Stimulated activated CD8-positive, alpha-beta memory T cell treated with anti-CD3 and anti-CD28 coated beads, Interleukin-4, amount 100 ng/mL, for 1 hour (primary cell): ENCODE data around the gene VTA1.
"Not testable (repeated sequence)": the region's sequence is repeated elsewhere in the genome, so short reads cannot be mapped to it uniquely, and the experiment has no call there.

Experiments
- DNase-seq, 2 donors: peaks; one replicate each; pipeline ENCODE4 v3.0.0-alpha.2; 2020; ENCODE audit warnings: low read depth in 2 of 2, low spot score in 1 of 2

Gene VTA1, protein sequence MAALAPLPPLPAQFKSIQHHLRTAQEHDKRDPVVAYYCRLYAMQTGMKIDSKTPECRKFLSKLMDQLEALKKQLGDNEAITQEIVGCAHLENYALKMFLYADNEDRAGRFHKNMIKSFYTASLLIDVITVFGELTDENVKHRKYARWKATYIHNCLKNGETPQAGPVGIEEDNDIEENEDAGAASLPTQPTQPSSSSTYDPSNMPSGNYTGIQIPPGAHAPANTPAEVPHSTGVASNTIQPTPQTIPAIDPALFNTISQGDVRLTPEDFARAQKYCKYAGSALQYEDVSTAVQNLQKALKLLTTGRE

GRCh38 chr6:142146828-142147662 lies at the start of gene VTA1, which contains the start of gene NMBR:
TSS of gene VTA1 (plus strand) at chr6:142147263. CDS start at chr6:142147288, 25 bp downstream.
TSS of gene NMBR (minus strand) at chr6:142147122. CDS start at chr6:142088658, 58,464 bp downstream.
- peak; percentile 84 to 93 for DNase-seq

GRCh38 chr6:142104820-142105219 lies 42.2 kb upstream of the VTA1 start:
- not testable (repeated sequence) for DNase-seq

GRCh38 chr6:142110820-142111219 lies 36.2 kb upstream of the VTA1 start:
- not testable (repeated sequence) for DNase-seq

- peak; percentile 29 to 32 for DNase-seq
These were observed 34.5 kb upstream of the VTA1 start for GRCh38 chr6:142112451-142113061.

GRCh38 chr6:142117366-142117765 lies 29.7 kb upstream of the VTA1 start:
- DNase-seq: no peak

DNA sequence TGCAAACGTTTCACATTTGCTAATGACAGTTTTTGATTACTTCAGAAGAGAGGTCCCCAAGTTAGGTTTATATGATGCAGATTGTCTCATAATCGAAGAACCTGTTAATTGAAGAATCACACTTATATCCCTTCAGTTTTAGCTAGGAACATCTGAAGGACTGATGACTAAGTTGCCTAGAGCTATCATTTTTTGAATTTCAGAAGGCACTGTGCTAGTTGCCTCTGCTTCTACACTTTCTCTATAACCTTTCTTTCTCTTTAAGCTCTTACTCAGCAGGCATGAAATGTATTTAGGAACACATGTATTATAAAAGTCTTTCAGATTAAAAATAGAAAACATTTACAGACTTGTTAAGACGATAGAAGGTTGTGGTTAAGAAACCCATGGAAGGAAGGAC lies 28.7 kb upstream of the VTA1 start:
- no peak for DNase-seq

DNA sequence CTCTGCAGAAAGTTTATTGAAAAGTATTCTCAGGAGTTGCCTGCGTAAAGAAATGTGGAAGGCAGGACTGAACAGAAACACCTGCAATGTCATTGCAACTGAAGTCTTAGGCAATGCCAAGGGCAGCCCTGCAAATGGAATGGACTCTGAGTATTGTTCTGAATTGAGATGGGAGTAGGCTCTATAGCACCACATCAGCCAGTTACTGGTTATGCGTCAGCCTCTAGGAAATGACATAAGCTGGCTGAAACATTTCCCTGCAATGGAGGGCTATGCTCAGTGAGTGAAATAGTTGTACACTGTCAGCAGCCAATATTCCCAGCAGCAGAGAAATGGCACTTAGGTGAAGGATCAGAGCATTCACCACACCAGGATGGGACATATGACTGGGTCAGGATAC lies 28.1 kb upstream of the VTA1 start:
- DNase-seq: no peak

GRCh38 chr6:142121342-142121741 lies 25.7 kb upstream of the VTA1 start:
- no peak for DNase-seq

DNA sequence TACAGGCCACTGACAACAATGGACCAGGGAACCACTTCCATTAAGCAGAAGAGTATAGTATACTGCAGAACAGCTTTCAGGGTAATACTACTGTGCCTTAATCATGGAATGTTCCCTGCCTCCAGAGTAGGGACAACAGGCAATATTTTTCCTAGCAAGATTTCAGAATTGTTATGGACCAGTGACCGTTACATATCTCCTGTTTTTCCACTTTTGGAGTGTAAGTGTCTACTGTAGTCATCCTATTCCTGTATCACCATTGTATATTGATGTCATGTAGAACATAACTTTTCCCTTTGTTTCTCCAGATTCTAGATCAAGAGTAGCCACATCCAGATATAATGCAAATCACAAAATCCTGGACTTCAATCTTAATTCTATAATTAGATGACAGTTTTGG lies 16.2 kb upstream of the VTA1 start:
- DNase-seq: no peak

DNA sequence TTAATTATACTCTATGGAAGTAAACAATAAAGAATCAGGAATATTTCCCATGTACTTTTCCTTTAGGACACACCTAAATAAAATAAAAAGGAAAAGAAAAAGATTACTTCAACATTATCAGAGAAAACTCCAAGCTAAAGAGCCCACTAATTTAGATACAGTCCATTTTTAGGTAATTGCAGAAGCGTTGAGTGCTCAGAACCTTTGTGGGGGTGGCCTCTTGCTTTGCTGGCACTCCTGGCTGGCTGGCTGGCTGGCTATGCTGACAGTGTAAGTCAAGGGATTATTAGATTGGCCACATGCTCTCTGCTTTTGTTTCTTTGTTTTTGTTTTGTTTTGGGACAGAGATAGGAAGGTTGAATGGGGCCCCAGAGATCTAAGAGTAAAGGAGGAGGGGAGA lies 14.4 kb upstream of the VTA1 start, which contains the start of gene GJE1:
Gene GJE1, plus strand, starts transcription at position 301 of the 400 bp plus-strand sequence. CDS start 234 bp downstream, outside the sequence.
- no peak for DNase-seq

- DNase-seq: no peak
These were observed 8.2 kb upstream of the VTA1 start for GRCh38 chr6:142138876-142139275.

- not testable (repeated sequence) for DNase-seq
These were observed 5.5 kb upstream of the VTA1 start for GRCh38 chr6:142141531-142141930.

DNA sequence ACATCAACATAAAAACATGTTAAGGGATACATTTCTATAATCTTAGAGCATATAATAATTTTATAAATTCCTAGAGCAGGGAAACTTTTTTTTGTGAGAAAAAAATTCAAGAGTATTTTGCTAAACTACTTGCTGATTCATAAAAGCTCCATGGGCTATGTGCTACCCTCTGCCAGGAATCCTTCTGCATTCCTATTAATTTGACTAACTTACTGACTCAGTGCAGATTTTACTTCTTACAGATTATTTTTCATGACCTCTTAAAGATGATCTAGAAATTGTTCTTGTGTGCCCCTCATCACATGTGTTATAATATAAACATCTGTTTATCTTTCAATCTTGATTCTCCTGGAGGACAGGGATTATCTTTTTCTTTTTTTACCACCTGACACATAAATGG lies 5.7 kb downstream of the VTA1 start:
- no peak for DNase-seq

DNA sequence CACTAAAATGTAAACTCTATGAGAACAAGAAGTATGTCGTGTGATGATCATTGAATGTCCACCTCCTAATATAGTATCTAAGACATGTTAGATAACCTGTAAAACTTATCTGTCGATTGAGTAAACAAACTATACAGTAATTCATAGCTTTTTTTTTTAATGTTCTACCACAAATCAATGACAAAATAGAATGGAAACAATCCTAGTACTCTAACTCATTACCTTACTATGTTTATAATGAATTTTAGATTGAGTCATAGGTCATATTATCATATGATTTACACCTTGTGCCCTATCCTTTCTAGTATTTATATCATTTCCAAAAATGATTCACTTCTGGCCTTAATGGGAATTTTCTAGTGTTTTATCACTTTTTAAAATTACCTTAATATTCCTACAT lies 6.1 kb downstream of the VTA1 start:
- DNase-seq: no peak

GRCh38 chr6:142154336-142154735 lies 7.3 kb downstream of the VTA1 start:
- no peak for DNase-seq

- no peak for DNase-seq
These were observed 8.0 kb downstream of the VTA1 start for GRCh38 chr6:142155091-142155490.

- no peak for DNase-seq
These were observed 9.1 kb downstream of the VTA1 start for GRCh38 chr6:142155895-142156757.

- not testable (repeated sequence) for DNase-seq
These were observed 9.7 kb downstream of the VTA1 start for GRCh38 chr6:142156758-142157068.

DNA sequence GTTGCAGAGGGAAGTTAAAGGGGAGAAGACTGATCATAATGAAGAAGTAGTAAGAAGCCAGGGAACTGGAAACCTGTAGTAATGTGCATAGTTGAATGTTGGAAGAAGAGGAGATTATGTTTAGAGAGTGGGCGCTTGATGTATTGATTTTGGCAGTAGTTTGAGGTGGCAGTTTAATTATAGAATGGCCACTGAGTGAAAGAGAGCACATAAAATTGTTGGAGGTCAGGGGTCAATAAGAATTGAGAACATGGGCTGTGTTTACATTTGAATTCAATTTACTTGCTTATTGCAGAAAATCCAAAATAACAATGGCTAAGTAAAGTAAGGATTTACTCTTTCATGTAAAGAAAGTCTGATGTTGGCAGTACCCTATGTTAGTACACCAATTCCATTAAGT lies 15.7 kb downstream of the VTA1 start:
- no peak for DNase-seq

DNA sequence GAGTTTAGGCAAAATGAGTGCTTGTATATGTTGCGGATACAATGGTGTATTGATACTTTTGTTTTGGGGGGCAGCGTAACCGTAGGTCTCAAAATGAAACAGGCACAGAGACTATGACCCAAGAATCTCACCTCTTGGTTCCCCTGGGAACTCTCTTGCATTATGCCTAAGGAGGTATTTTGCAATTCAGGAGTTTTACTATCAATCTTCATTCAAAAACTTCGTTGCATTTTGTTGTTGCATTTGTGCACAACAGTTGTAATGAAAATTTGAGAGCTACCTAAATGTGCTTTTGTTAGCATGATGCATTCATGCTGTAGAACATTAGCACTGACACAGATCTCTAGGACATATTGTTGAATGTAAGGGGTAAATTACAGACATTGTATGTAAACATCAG lies 18.2 kb downstream of the VTA1 start:
- DNase-seq: no peak

DNA sequence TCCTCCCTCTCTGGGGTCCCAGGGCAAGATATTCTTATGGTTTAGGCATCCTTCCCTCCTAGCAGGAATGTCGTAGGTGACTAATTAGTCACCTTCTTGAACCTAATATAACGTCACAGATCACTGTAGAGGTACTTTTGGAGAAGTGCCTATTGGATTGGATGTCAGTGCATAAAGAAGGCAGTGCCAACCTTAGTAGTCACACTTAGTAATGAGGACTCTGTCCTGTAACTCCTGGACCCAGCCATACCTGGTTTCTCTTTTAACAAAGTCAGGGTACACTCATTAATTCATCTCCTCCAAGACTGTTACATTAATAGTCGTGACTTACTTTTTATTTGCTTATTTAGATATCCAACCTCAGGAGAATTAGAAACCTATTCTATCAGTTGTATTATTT lies 20.0 kb downstream of the VTA1 start:
- no peak for DNase-seq
